ENCODE results near the gene ZNF384. TPM values are rescaled to one million over a fixed set of nuclear protein-coding genes. Genes with fewer than 3 reads are reported as not detected.

Gene ZNF384
- total and polyA plus RNA-seq, 2 of the 8 experiments (the other 6 are each of a cell fraction or from before 2014, with no cell fraction given), result 59.0 to 59.6 TPM

GRCh38 chr12:6730169-6730568, 41.0 kb upstream of the ZNF384 start:
- WGBS, 2 experiments (ENCODE audit: extremely low coverage in 1 of 2, insufficient coverage in 1 of 2, insufficient read length in 1 of 2, insufficient replicate concordance in 2 of 2, low coverage in 1 of 2, low lambda C conversion rate in 2 of 2, missing lambda C conversion rate in 1 of 2), result 75% methylated on average over 8 of the region's 8 CpGs; no CpG with 5 or more reads in 1 of the 2 experiments
- no peak overlapping the region for H2BK20ac ChIP-seq (ENCODE audit: low read length)
- CTCF ChIA-PET (ENCODE audit: partially characterized antibody), result interaction anchor here (0.7 to 4.0 kb wide), 7 partner anchors 8 to 116 kb away, joined by 3 to 18 read pairs (median 3); partner anchors contain the start of gene MLF2

More at GRCh38 chr12:6730169-6730568, 41.0 kb upstream of the ZNF384 start:
- Histone ChIP-seq H3K27ac (ENCODE audit: low read depth, low read length) (no peak overlapping the region), H3K18ac (ENCODE audit: extremely low read depth, low read length) (no peak overlapping the region), H3K79me1 (ENCODE audit: low read depth, low read length) (peaks cover 2% of the 10 kb centered on the region; the same call in 1 of the 2 replicates), H2AFZ (ENCODE audit: low read length) (no peak overlapping the region), H2BK15ac (ENCODE audit: low read length) (no peak overlapping the region), H3K4ac (replicated peaks; ENCODE audit: insufficient read length, low read depth, low read length) (no peak overlapping the region), H3K27me3 (replicated peaks in 1 of 4; ENCODE audit: control insufficient read depth in 3 of 4, extremely low read depth in 1 of 4, insufficient read depth in 3 of 4, low read length in 3 of 4) (no peaks in the 10 kb centered on the region), H3K14ac (ENCODE audit: insufficient read length) (no peak overlapping the region), H4K8ac (ENCODE audit: extremely low read depth, insufficient read depth, low read length) (no peak overlapping the region), H3K4me1 (replicated peaks in 1 of 4; ENCODE audit: control insufficient read depth in 3 of 4, insufficient read depth in 4 of 4, low read length in 3 of 4) (no peaks in the 10 kb centered on the region), H3K4me2 (ENCODE audit: insufficient read depth in 1 of 2, low read depth in 2 of 2, low read length in 2 of 2) (no peak overlapping the region), H2BK12ac (ENCODE audit: low read depth, low read length) (no peak overlapping the region), H3K4me3 (ENCODE audit: extremely low read depth in 1 of 4, insufficient read depth in 2 of 4, low read depth in 3 of 4, low read length in 4 of 4) (no peak overlapping the region), H3K9ac (replicated peaks in 1 of 4; ENCODE audit: extremely low read depth in 1 of 4, low read depth in 3 of 4, low read length in 3 of 4) (no peak overlapping the region), H3K36me3 (ENCODE audit: control insufficient read depth in 2 of 4, insufficient read depth in 4 of 4, low read length in 3 of 4) (peaks cover 0 to 34% (median 25%) of the 10 kb centered on the region in 4 experiments; a peak in 7 of 8 replicates), H3K9me3 (ENCODE audit: insufficient read depth in 2 of 2, low read depth in 1 of 2, low read length in 1 of 2) (no peaks in the 10 kb centered on the region), H2BK120ac (replicated peaks; ENCODE audit: low read depth, low read length) (no peak overlapping the region), H4K5ac (ENCODE audit: insufficient read length, low read depth, low read length) (no peak overlapping the region), H2AK5ac (ENCODE audit: low read depth, low read length) (no peak overlapping the region), H3K23ac (ENCODE audit: insufficient read length) (no peak overlapping the region), H3K79me2 (ENCODE audit: control insufficient read depth in 1 of 2, insufficient read depth in 2 of 2, low read length in 2 of 2) (peaks cover 0 to 3% of the 10 kb centered on the region in 2 experiments; a peak in 1 of 4 replicates), H2BK5ac (ENCODE audit: low read depth, low read length) (no peak overlapping the region; the same call in 1 of the 2 replicates), H4K20me1 (replicated peaks in 1 of 2; ENCODE audit: control insufficient read depth in 1 of 2, insufficient read depth in 2 of 2, low read length in 2 of 2) (no peaks in the 10 kb centered on the region), H3K23me2 (ENCODE audit: low read depth, low read length) (no peaks in the 10 kb centered on the region), H4K91ac (replicated peaks; ENCODE audit: insufficient read length, low read length) (no peak overlapping the region), H3K56ac (replicated peaks; ENCODE audit: insufficient read length, low read depth, low read length) (no peak overlapping the region)
- FAIRE-seq, result no peak
- no peak for DNase-seq (ENCODE audit: low read depth in 1 of 2, low spot score in 2 of 2)
- POLR2A ChIA-PET (ENCODE audit: partially characterized antibody), result interaction anchor here (0.7 to 2.8 kb wide), 4 partner anchors 9 to 41 kb away, joined by 3 to 7 read pairs (median 4); partner anchors contain the start of genes MLF2 and ZNF384
- TF ChIP-seq MAX (IDR thresholded peaks at IDR 0.05) (no peak), BACH1 (IDR thresholded peaks at IDR 0.05; ENCODE audit: low read length) (no peak), KDM4A (IDR thresholded peaks at IDR 0.05; ENCODE audit: low read depth, low read length, severe bottlenecking) (no peak), RFX5 (IDR thresholded peaks at IDR 0.05; ENCODE audit: borderline replicate concordance, low read depth, low read length) (no peak)
- TF ChIP-seq, protein P1, sequence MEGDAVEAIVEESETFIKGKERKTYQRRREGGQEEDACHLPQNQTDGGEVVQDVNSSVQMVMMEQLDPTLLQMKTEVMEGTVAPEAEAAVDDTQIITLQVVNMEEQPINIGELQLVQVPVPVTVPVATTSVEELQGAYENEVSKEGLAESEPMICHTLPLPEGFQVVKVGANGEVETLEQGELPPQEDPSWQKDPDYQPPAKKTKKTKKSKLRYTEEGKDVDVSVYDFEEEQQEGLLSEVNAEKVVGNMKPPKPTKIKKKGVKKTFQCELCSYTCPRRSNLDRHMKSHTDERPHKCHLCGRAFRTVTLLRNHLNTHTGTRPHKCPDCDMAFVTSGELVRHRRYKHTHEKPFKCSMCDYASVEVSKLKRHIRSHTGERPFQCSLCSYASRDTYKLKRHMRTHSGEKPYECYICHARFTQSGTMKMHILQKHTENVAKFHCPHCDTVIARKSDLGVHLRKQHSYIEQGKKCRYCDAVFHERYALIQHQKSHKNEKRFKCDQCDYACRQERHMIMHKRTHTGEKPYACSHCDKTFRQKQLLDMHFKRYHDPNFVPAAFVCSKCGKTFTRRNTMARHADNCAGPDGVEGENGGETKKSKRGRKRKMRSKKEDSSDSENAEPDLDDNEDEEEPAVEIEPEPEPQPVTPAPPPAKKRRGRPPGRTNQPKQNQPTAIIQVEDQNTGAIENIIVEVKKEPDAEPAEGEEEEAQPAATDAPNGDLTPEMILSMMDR (IDR thresholded peaks at IDR 0.05; ENCODE audit: control extremely low read depth in 1 of 3, insufficient read depth in 1 of 3, low read depth in 1 of 3, low read length in 3 of 3), result peak in 1 of 3 experiments; percentile 9; a peak in 1 of 4 replicates

All from H1 (cell line).